ENCODE measurements around the gene SYNDIG1.

- TF ChIP-seq CTCF (IDR thresholded peaks at IDR 0.05), result no peak
- no peak for TF ChIP-seq MAX (IDR thresholded peaks at IDR 0.05; ENCODE audit: low read depth)
- no peak for TF ChIP-seq RFX5 (IDR thresholded peaks at IDR 0.05; ENCODE audit: low read length)
- no peak for TF ChIP-seq REST (IDR thresholded peaks at IDR 0.05; ENCODE audit: low read depth, low read length)
- TF ChIP-seq EP300 (IDR thresholded peaks at IDR 0.05; ENCODE audit: borderline replicate concordance in 1 of 2, low read depth in 1 of 2, low read length in 1 of 2), result no peak
- TF ChIP-seq SIN3A (IDR thresholded peaks at IDR 0.05; ENCODE audit: borderline replicate concordance, low read depth, low read length), result no peak
- no peak for TF ChIP-seq POLR2AphosphoS5 (IDR thresholded peaks at IDR 0.05; ENCODE audit: low read depth, low read length)
- no peak for TF ChIP-seq IRF3 (IDR thresholded peaks at IDR 0.05; ENCODE audit: low read depth, low read length)
- no peak for TF ChIP-seq EZH2phosphoT487 (IDR thresholded peaks at IDR 0.05; ENCODE audit: borderline replicate concordance, low read depth)
- no peak for TF ChIP-seq GATA2 (CRISPR knock-in tag; IDR thresholded peaks at IDR 0.05)
- no peak for TF ChIP-seq ELF1 (IDR thresholded peaks at IDR 0.05)
- TF ChIP-seq JUND (IDR thresholded peaks at IDR 0.05), result no peak
- no peak for TF ChIP-seq MXI1 (IDR thresholded peaks at IDR 0.05; ENCODE audit: low read depth, low read length)
- TF ChIP-seq YY1 (IDR thresholded peaks at IDR 0.05; ENCODE audit: low read depth), result no peak
These were observed 205.6 kb downstream of the SYNDIG1 start for GRCh38 chr20:24674921-24675605.

Data from SK-N-SH (cell line).